ENCODE data around the gene ACTA1.

GRCh38 chr1:229383188-229383587, 50.7 kb downstream of the ACTA1 start:
- no peak for TF ChIP-seq CHD2 (IDR thresholded peaks at IDR 0.05; ENCODE audit: borderline replicate concordance, low read depth, low read length)
- no peak for TF ChIP-seq SIN3A (IDR thresholded peaks at IDR 0.05; ENCODE audit: low read depth, low read length)
- no peak for TF ChIP-seq CTCF (IDR thresholded peaks at IDR 0.05 in 2 of 3, conservative IDR thresholded peaks at IDR 0.05 in 1 of 3; ENCODE audit: control insufficient read depth in 2 of 3, extremely low read depth in 1 of 3, insufficient read depth in 1 of 3, low read depth in 3 of 3, low read length in 3 of 3)
- TF ChIP-seq CREB1 (IDR thresholded peaks at IDR 0.05; ENCODE audit: low read depth), result no peak
- TF ChIP-seq EP300 (IDR thresholded peaks at IDR 0.05; ENCODE audit: borderline replicate concordance in 1 of 2, control insufficient read depth in 1 of 2, low read depth in 2 of 2, low read length in 2 of 2), result no peak
- TF ChIP-seq POLR2A (IDR thresholded peaks at IDR 0.05; ENCODE audit: low read depth, low read length), result no peak

Measured in GM12878 (cell line).